HG02840 (cell line): Measurements from ENCODE around the gene RGS12.

Experiments
- ATAC-seq: cut with Tn5 transposase; IDR thresholded peaks from one replicate; pipeline ENCODE4 v1.9.1; 2021; ENCODE audit warnings: mild to moderate bottlenecking, moderate library complexity, moderate number of reproducible peaks; ENCODE audit not compliant: unreplicated experiment, low FRiP score

The RGS12 gene

DNA sequence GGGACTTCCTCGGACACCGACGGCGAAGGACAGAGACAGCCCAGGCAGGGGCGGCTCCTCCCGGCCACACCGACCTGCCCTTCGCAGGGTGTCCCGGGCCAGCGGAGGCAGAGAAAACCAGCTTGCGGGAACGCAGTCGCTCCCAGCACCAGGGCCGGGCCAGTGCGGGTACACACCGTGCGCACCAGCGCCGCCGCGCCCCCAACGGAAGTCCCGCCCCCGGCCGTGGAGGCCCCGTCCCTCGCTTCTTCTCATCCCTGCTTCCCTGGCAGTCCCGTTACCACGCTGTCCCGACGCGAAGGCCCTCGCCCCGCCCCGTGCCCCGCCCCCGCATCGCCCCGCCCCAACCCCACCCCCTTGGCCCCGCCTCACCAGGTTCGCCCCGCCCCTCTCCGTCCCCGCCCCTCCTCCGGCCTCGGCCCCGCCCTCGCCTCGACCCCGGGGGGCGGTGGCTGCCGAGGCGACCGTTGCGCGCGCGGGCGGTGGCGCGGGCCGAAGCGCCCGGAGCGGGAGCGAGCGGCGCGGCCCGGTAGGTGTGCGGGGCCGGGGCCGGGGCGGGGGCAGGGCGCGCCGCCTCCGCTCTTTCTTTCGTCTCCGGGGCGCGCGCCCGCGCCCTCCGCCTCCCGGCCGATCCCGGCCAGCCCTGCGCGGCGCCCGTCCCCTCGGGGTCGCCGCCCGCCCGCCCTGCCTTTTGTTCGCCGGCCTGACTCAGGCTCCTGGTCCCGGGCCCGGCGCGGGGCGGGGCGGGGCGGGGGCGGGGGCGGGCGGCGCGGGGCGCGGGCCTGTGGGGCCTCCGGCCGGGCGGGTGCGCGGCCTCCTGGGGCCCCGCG, at the start of gene RGS12:
Gene RGS12, plus strand, starts transcription at position 451 of the 830 bp plus-strand sequence. CDS start 23,150 bp downstream, outside the sequence.
- ATAC-seq: peak; percentile 73

DNA sequence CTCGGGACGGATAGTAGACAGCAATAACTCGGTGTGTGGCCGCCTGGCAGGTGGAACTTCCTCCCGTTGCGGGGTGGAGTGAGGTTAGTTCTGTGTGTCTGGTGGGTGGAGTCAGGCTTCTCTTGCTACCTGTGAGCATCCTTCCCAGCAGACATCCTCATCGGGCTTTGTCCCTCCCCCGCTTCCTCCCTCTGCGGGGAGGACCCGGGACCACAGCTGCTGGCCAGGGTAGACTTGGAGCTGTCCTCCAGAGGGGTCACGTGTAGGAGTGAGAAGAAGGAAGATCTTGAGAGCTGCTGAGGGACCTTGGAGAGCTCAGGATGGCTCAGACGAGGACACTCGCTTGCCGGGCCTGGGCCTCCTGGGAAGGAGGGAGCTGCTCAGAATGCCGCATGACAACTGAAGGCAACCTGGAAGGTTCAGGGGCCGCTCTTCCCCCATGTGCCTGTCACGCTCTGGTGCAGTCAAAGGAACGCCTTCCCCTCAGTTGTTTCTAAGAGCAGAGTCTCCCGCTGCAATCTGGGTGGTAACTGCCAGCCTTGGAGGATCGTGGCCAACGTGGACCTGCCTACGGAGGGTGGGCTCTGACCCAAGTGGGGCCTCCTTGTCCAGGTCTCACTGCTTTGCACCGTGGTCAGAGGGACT, 49.6 kb upstream of the RGS12 start:
- ATAC-seq: no peak

DNA sequence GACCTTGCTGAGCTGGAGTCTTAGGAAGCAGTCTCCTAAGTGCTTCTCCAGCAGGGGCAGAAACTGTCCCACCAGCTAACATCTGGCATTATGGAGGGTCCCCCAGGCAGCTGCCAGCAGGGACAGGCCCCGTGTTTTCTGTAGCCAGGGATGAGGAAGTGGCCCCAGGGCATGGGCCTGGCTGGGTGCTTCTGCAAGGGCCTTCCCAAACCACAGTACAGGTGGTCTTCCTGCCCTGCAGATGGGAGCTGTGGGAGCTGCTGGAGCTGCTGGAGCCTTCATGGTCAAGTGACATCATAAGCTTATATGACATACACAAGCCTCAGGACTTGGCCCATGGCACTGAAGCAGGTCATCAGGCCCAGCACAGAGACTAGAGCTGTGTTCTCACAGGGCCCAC, 48.8 kb upstream of the RGS12 start:
- no peak for ATAC-seq

DNA sequence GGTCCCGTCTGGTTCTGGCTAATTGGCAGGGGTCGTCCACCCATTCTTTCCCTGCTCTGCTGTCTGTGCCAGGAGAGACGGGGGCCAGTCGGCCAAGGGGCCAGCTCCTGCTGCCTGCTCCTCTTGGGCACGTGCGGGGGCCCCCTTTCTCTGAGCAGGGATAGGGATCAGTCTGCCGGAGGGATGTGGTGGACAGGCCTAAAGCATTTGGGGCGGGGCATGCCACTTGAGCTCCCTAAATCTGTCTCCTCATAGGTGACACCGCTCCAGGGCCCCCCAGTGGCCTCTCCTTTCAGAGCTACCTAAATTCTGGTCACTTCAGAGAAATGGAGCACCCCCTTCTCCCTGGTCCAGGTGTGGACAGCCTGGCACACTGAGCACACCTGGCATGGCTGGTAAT, 48.1 kb upstream of the RGS12 start:
- no peak for ATAC-seq

- no peak for ATAC-seq
Observed at GRCh38 chr4:3245676-3246075, 47.1 kb upstream of the RGS12 start.

DNA sequence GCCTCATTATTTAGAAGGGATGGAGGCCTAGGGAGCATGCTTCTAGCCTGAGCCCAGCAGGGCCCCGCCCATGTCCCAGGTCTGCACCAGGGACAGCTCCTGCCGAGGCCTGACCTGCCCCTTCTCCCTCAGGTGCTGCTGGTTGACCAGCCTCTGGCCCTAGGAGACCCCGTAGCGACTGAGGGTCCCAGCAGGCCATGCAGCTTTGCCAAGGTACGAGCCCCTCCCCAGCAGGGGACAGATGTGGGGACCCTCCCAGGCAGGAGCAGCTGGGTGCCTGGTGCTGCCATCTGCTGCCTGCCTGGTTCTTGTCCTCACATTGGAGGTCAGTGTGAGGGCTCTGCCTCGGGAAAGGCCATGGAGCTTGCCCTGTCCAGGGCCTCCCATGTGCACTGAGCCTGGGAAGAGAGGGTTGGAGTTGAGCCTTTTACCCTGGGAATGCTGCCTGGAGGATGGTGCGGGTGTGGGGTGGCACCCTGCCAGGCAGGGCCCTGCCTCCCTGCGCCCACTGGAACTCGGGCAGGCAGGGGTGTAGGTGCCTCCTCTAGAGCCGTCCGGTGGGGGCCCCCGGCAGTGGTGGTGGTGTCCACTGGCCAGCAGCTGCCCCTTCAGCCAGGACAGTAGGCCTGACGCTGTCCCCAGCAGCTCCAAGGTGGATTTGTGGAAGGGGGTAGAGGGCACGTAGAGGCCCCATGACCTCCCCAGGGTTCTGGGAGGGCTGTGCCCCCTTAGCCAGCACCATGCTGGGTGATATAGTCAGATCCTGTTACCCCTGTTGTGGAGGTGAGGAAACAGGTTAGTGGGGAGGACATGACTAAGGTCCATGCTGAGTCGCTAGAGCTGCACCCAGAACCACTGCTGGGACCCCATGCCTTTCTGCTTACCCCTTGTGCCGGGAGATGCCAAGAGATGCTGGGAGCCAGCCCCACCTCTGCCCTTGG, 46.1 kb upstream of the RGS12 start:
- ATAC-seq: no peak

GRCh38 chr4:3247399-3248177, 45.2 kb upstream of the RGS12 start:
- no peak for ATAC-seq

GRCh38 chr4:3248178-3248480, 44.7 kb upstream of the RGS12 start:
- ATAC-seq: no peak

GRCh38 chr4:3248811-3249661, 43.8 kb upstream of the RGS12 start, which contains the start of gene MSANTD1:
Gene MSANTD1, plus strand, starts transcription at chr4:3249159. Its CDS starts 64 bp downstream, at chr4:3249223.
- ATAC-seq: no peak

- no peak for ATAC-seq
Observed at GRCh38 chr4:3249711-3250437, 42.9 kb upstream of the RGS12 start.

DNA sequence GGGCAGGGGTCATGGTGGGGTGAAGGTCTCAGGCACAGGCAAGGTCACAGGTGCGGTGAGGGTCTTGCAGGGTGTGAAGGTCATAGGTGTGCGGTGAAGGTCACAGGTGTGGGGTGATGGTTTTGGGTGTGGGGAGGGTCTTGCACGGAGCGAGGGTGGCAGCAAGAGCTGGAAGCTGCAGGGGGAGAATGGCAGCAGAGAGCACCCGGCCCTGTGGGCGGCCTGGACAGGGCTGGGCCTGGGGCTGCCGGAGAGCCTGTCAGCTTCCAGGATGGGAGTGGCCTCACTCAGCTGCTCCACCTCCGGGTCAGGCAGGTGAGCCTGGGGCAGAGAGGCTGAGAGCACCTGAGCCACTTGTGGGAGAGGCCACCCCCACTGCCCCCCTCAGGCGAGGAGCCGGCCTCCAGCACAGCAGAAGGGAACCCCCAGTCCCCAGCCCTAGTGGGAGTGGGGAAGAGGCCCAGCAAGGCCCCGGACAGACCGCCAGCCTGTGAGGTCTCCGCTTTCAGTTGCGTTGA, 42.3 kb upstream of the RGS12 start:
- ATAC-seq: no peak

DNA sequence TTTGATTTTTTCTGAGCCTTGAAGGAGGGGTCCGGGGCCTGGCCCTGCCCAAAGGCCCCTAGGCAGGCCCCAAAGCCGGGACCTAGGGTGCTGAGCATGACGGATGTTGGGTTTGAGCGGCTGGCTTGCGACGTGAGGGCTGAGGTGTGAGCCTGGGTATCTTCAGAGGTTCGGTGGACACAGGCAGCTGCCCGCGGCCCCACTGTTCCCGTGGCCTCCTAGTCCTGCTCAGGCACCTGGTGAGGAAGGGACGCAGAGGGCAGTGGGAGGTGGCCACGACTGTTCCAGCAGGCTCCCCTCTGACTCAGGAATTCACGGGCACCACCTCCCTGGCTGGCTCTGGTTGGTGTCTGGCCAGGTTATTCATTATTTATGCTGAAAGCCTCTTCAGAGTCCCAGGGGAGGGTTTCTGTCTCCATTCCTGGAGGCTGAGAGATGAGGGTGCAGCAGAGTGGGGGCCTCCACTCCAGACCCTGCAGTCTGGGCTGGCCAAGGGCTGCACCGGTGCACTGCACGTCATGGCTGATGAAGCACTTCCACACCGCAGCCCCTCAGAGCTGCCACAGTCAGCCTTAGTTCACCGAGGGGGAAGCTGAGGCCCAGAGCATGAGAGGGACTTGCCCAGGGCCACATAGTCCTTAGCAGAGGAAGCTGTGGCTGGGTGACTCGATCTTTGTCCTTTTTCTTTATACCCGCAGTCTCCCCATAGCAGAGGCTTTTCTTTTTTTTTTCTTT, 41.7 kb upstream of the RGS12 start:
- no peak for ATAC-seq

GRCh38 chr4:3251691-3252479, 40.9 kb upstream of the RGS12 start:
- no peak for ATAC-seq

GRCh38 chr4:3252480-3252828, 40.4 kb upstream of the RGS12 start:
- ATAC-seq: no peak

GRCh38 chr4:3252831-3253641, 39.8 kb upstream of the RGS12 start:
- no peak for ATAC-seq

DNA sequence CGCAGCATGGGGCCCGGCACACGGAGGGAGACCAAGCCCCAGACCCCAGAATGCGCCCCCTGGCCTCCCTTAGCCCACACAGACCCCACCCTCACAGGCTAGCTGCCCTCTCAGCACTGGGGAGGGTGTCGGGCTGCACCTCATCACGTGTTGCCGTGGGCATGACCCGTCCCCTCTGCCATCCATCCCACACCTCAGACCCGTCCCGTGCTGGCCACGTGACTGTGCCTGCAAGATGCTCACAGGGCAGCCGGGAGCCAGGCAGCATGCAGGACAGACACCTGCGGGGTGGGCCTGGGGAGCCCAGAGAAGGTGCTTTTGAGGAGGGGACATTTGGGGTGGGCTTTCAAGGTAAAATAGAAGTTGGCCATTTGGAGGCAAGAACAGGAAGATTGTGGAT, 39.0 kb upstream of the RGS12 start:
- no peak for ATAC-seq
